Measurements from ENCODE around the gene MRPL4.
A peak's percentile ranks its signal among the peaks of the same experiment; 100 is the strongest.

Gene MRPL4

DNA sequence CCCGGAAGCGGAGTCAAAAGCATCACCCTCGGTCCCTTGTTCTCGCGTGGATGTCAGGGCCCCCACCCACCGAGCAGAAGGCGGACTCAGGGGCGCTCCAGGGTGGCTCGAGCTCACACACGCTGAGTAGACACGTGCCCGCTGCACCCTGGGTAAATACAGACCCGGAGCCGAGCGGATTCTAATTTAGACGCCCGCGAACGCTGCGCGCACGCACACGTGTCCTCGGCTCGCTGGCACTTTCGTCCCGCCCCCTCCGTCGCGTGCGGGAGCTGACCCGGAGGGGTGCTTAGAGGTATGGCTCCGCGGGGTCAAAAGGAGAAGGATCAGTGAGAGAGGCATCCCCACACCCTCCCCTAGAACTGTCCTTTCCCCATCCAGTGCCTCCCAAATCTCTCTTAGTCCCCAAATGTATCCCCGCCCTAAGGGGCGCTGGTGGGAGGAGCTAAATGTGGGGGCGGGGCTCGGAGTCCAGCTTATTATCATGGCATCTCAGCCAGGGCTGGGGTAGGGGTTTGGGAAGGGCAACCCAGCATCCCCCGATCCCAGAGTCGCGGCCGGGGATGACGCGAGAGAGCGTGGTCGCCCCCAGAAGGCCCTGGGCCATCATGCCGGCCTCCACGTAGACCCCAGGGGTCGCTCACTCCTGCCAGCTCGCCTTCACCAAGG, 37.3 kb downstream of the MRPL4 start:
- DNase-seq (ENCODE audit: low read depth), result peak; percentile 90

- peak; percentile 62 for DNase-seq (ENCODE audit: low read depth)
Measured at GRCh38 chr19:10289836-10290356, 37.9 kb downstream of the MRPL4 start, which contains the start of gene ICAM5. TSS of gene ICAM5 (plus strand) at chr19:10289952. CDS start at chr19:10290044, 92 bp downstream.

DNA sequence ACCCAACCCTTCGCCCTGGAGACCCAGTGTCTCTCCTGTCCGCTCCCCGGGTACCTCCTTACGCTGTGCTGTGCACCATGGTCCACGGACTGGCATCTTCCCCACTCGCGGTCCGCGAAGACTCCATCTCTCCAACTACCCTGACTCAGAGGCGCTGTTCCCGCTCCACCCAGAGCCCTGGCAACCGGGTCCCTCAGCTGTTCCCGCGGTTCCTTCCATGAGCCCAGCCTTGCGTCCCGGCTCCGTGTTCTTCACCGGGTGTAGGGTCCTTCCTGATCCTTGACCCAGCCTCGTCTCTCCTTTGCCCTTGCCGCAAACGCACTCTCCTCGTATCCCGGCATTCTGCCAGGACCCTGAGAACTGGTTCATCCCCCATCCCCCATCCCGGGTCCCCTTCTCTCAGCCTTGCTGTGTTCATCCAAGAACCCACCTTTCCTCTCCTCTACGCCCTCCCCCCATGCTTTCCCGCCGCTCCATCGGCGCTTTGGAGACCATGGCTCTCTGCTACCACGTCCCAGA, 38.4 kb downstream of the MRPL4 start:
- peak; percentile 43 for DNase-seq (ENCODE audit: low read depth)

GRCh38 chr19:10290876-10291553, 39.0 kb downstream of the MRPL4 start:
- DNase-seq (ENCODE audit: low read depth), result peak; percentile 71

GRCh38 chr19:10291554-10292205, 39.7 kb downstream of the MRPL4 start:
- peak; percentile 19 for DNase-seq (ENCODE audit: low read depth)

DNA sequence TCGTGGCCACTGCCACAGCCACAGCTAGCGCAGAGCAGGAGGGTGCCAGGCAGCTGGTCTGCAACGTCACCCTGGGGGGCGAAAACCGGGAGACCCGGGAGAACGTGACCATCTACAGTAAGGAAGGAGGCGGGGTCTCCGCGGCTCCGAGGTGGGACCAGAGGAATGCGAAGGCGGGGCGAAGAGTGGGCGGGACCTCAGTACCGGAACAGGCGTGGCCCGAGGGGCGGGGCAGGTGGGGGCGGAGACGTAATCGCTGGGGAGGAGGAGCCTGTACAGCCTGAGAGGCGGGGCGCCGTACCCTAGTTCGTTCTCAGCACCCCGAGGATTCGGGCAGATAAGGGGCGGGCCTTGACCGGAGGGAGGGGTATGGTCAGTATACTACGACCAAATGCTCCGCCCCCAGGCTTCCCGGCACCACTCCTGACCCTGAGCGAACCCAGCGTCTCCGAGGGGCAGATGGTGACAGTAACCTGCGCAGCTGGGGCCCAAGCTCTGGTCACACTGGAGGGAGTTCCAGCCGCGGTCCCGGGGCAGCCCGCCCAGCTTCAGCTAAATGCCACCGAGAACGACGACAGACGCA, 40.3 kb downstream of the MRPL4 start:
- DNase-seq (ENCODE audit: low read depth), result peak; percentile 82

- no peak for DNase-seq (ENCODE audit: low read depth)
Measured at GRCh38 chr19:10292789-10293636, 41.0 kb downstream of the MRPL4 start.

- DNase-seq (ENCODE audit: low read depth), result no peak
Measured at GRCh38 chr19:10293637-10294367, 41.8 kb downstream of the MRPL4 start.

DNA sequence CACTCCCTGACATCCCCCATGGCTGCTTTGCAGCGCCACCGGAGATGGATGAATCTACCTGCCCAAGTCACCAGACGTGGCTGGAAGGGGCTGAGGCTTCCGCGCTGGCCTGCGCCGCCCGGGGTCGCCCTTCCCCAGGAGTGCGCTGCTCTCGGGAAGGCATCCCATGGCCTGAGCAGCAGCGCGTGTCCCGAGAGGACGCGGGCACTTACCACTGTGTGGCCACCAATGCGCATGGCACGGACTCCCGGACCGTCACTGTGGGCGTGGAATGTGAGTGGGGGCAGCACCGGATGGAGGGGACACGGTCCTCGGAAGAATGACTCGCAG, 42.3 kb downstream of the MRPL4 start:
- no peak for DNase-seq (ENCODE audit: low read depth)

GRCh38 chr19:10295305-10295846, 43.4 kb downstream of the MRPL4 start:
- peak; percentile 27 for DNase-seq (ENCODE audit: low read depth)

DNA sequence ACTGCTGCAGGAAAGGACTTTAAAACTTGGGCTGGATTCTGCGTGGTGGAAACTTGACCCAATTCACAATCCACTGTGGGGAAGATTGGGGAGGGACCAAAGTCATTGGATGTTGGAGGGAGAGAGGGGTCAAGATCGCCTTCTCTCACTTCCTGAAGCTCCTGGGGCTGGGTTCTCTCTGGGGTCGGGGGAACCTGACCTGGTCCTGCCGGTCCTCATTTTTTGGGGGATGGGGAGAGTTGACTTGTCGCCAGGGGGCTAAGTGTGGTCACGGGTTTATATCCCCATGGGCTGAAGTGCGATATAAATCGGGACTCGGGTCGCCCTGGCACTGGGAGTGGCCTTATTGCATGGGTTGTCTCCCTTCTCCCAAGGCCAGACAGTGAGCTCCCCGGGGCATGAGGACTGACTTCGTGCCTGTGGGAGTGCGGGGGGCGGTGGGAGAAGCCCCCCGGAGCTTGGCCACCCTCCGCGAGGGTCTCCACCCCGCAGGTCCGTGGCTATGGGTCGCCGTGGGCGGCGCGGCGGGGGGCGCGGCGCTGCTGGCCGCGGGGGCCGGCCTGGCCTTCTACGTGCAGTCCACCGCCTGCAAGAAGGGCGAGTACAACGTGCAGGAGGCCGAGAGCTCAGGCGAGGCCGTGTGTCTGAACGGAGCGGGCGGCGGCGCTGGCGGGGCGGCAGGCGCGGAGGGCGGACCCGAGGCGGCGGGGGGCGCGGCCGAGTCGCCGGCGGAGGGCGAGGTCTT, 44.0 kb downstream of the MRPL4 start:
- no peak for DNase-seq (ENCODE audit: low read depth)

DNA sequence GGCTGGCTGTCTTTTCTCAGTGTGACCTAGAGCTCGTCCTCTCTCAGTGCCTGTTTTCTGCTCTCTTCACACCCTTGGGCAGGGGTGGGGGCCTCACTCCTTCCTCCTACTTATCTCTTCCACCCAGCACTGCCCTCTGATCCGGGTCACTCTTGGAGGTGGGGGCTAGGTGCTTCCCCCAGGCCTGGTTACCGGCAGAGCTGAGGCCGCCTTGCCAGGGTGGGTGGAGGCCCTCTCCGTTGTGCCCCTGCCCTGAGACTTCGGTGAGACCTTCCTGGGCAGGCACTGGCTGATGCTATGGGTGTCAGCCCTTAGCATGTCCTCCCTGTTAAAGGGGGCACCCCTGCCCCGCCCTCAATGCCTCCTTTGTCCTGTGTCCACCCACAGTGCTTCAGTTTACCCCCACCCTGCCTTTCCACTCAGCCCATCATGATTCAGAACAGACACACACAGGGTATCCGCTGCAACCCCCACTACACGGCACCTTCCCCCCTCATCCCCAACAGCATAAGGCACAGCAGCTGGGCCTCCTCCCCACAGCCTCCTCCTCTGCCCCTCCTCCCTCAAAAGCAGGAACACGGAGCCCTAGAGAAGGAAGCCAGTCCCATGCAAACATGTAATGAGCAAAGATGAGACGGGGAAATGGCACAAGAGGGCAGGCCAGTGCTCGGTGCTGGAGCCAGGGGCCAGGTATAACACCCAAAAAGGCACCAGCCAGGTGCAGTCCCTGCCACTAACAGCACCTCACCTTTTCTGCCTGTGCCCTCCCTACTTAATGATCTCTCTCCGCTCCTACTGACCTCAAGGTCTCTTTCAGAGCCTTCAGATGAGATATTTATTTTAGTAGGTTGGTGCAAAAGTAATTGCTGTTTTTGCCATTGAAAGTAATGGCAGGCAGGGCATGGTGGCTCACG, 47.8 kb downstream of the MRPL4 start:
- no peak for DNase-seq (ENCODE audit: low read depth)

GRCh38 chr19:10305139-10305806, 53.3 kb downstream of the MRPL4 start:
- DNase-seq (ENCODE audit: low read depth), result peak; percentile 85

- no peak for DNase-seq (ENCODE audit: low read depth)
Measured at GRCh38 chr19:10306327-10306726, 54.3 kb downstream of the MRPL4 start.

GRCh38 chr19:10309423-10309822, 57.4 kb downstream of the MRPL4 start, which contains the start of gene ZGLP1:
TSS of gene ZGLP1 (minus strand) at chr19:10309815.
- no peak for DNase-seq (ENCODE audit: low read depth)

Measured in ELR (cell line).